Right lobe of liver (tissue), 4 donors: ENCODE data around the gene ASPDH.

ENCODE experiments used
- CTCF ChIP-seq, 4 donors: fragments of 200-600 bp in 3 of 4; fragments of 450-650 bp in 1 of 4; IDR thresholded peaks; one replicate each; pipeline versions ENCODE4 v1.5.1 to v1.8.0; 2016 to 2022; ENCODE audit warnings: antibody characterized with exemption in 4 of 4, mild to moderate bottlenecking in 2 of 4
- POLR2A ChIP-seq: fragments of 450-650 bp; IDR thresholded peaks from one replicate; pipeline ENCODE4 v1.6.1; 2017; ENCODE audit warnings: antibody characterized with exemption, mild to moderate bottlenecking
- donor health status: DM: no; HTN: no; CAD: no.
- donor health status: DM: no; HTN: no; CAD: no.
- donor health status: DM: no; HTN: yes; CAD: no.

DNA sequence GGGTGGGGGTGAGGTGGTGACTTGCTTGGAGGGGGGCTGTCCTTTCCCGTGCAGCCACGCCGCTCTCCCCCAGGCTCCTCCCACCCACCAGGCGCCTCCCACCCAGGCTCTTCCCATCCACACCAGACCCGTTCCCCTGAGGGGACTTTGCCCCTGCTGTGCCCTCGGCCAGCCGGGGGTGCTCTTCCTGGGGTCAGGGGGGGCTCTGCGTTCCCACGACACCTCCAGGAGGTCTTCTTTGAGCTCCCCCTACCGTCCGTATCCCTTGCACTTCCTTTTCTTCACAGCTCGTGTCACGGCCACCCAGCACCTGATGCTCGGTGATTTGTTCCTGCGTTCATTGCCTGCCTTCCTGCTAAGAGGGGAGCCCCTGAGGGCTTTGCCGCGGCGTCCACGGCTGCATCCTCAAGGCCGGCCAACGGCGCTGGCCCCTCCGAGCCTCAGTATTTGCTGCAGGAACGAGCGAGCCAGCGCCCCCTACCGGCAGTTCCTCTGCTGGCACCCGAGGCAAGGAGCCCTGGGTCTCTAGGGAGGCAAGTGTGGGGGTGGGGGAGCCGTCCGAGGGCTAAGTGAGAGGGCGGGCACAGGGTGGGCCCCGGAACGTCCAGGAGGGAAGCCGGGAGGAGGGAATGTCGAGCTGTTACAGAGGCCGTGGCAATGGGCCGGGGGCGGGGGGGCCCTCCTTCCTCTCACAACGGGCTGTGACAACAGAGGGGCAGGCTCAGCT lies 42.7 kb upstream of the ASPDH start:
- TF ChIP-seq CTCF (IDR thresholded peaks at IDR 0.05) (peak; percentile 59 to 72 (median 65)), POLR2A (no peak)
